Measurements from ENCODE around the gene SLC38A8.

SLC38A8 gene

DNA sequence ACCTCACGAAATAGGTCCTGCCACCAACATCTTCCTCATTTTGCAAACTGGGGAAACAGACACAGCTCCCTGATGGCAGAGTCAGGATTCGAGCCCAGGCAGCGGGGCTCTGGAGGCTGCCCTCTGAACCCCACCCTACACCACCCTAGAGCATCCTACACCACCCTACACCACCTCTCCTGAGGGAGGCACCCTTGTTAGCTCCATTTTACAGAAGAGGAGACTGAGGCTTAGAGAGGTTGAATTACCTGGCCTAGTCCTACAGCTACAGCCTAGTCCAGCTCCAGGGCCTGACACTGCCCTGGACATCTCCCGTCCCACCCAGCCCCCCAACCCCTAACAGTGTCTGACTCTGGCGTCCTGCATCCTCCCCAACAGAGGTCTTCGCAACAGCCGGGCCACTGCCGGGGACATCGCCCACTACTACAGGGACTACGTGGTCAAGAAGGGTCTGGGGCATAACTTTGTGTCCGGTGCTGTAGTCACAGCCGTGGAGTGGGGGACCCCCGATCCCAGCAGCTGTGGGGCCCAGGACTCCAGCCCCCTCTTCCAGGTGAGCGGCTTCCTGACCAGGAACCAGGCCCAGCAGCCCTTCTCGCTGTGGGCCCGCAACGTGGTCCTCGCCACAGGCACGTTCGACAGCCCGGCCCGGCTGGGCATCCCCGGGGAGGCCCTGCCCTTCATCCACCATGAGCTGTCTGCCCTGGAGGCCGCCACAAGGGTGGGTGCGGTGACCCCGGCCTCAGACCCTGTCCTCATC lies 77.7 kb downstream of the SLC38A8 start:
- no peaks in the 10 kb centered on the region for H3K9me3 Mint-ChIP-seq
- peaks cover 20% of the 10 kb centered on the region for H3K27me3 Mint-ChIP-seq (ENCODE audit: low read depth)
- no peak overlapping the region for H3K4me3 Mint-ChIP-seq
- no peaks in the 10 kb centered on the region for H3K36me3 Mint-ChIP-seq (ENCODE audit: low read depth)
- no peaks in the 10 kb centered on the region for H3K4me1 Mint-ChIP-seq (ENCODE audit: low read depth)
- H3K27ac Mint-ChIP-seq, result no peak overlapping the region

DNA sequence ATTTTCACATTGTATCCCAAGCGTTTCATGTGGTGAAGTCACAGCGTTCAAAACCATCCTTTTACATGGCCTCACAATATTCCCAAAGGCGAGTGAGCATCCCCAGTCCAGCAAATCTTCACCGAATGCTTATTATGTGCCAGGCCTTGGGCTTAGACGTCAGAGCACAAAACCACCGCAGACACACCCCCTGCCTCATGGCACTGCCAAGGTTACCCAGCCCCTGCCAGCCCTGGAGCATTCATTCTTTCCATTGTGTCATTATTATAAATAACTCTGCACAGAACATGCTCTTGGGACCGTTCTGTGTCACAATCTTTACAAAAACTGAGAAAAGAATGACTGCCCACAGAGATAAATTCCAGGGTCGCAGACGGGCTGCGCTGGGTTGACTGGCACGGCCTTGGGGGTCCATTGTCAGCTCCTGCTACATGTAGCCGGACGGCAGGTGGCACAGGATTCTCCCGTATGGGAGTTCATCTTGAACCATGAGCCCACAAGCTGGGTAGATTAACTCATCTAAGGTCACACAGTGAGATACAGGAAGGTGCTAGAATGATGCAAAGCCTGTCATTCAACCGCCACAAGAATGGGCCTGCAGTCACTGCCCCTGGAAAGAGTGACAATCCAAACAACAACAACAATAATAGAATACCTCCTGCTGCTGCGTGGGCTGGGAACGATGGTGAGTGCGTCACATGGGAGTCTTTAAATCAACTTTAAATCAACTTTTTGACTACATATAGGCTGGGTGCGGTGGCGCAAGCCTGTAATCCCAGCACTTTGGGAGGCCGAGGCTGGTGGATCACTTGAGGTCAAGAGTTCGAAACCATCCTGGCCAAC lies 79.1 kb downstream of the SLC38A8 start:
- no peaks in the 10 kb centered on the region for H3K4me1 Mint-ChIP-seq (ENCODE audit: low read depth)
- H3K4me3 Mint-ChIP-seq, result no peak overlapping the region

DNA sequence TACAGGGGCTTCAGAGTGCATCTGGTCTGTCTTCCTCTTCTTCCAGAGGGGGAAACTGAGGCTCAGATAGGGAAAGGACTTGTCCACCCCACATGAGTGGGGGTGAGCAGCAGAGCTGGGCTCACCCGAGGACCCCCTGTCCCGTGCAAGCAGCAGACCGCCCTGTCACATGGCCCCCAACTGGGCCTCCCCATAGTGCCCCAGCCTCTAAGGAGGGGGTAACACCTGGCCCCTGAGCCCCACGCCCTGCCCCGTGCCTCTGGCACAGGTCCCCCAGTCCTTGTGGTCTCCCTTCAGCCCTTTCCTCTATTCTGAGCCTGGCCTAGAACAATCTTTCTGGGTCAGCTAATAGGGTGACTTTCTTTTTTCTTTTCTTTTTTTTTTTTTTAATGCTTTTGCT lies 81.0 kb downstream of the SLC38A8 start:
- no peaks in the 10 kb centered on the region for H3K36me3 Mint-ChIP-seq (ENCODE audit: low read depth)
- no peak overlapping the region for H3K4me3 Mint-ChIP-seq

More for the DNA sequence above, 79.1 kb downstream of the SLC38A8 start:
- H3K27ac Mint-ChIP-seq, result no peak overlapping the region
- no peaks in the 10 kb centered on the region for H3K9me3 Mint-ChIP-seq
- no peaks in the 10 kb centered on the region for H3K36me3 Mint-ChIP-seq (ENCODE audit: low read depth)
- peaks cover 10% of the 10 kb centered on the region for H3K27me3 Mint-ChIP-seq (ENCODE audit: low read depth)

DNA sequence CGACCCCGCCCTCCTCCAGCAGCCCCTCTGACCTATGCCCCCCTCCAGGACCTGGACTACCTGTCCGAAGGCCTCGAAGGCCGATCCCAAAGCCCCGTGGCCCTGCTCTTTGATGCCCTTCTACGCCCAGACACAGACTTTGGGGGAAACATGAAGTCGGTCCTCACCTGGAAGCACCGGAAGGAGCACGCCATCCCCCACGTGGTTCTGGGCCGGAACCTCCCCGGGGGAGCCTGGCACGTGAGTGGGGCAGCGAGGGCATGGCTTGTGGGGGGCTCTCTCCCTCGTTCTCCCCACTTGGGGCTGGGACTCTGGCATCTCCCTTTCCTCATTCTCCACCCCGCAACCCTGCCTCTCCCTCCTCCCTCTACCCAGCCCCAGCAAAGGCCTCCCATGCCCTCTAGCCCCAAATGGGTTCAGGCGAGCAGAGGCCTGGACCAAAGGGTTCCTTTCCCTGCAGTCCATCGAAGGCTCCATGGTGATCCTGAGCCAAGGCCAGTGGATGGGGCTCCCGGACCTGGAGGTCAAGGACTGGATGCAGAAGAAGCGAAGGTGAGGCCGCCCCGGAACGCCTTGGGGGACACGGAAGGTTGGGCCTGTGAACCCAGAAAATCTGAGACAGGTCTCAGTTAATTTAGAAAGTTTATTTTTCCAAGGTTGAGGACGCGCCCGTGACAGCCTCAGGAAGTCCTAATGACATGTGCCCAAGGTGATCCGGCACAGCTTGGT lies 81.9 kb downstream of the SLC38A8 start:
- no peaks in the 10 kb centered on the region for H3K4me1 Mint-ChIP-seq (ENCODE audit: low read depth)
- no peaks in the 10 kb centered on the region for H3K27me3 Mint-ChIP-seq (ENCODE audit: low read depth)
- H3K36me3 Mint-ChIP-seq (ENCODE audit: low read depth), result no peaks in the 10 kb centered on the region
- no peak overlapping the region for H3K4me3 Mint-ChIP-seq
- no peak overlapping the region for H3K27ac Mint-ChIP-seq
- no peaks in the 10 kb centered on the region for H3K9me3 Mint-ChIP-seq

More for the DNA sequence above, 81.0 kb downstream of the SLC38A8 start:
- H3K27ac Mint-ChIP-seq, result no peak overlapping the region
- H3K9me3 Mint-ChIP-seq, result no peaks in the 10 kb centered on the region
- peaks cover under 1% of the 10 kb centered on the region for H3K27me3 Mint-ChIP-seq (ENCODE audit: low read depth)
- H3K4me1 Mint-ChIP-seq (ENCODE audit: low read depth), result no peaks in the 10 kb centered on the region
